ENCODE measurements around the gene NXNL1.

- TF ChIP-seq CTCF (conservative IDR thresholded peaks at IDR 0.05 in 1 of 2, IDR thresholded peaks at IDR 0.05 in 1 of 2; ENCODE audit: low read depth in 1 of 2, low read length in 2 of 2), result no peak
- no peak for TF ChIP-seq EZH2 (IDR thresholded peaks at IDR 0.05; ENCODE audit: low read length, missing control alignments)
Measured at GRCh38 chr19:17470068-17470841, 9.5 kb upstream of the NXNL1 start, which contains the start of gene SLC27A1.

Data from fibroblast of lung (primary cell).